Measurements from ENCODE around the gene SLC1A4.

DNA sequence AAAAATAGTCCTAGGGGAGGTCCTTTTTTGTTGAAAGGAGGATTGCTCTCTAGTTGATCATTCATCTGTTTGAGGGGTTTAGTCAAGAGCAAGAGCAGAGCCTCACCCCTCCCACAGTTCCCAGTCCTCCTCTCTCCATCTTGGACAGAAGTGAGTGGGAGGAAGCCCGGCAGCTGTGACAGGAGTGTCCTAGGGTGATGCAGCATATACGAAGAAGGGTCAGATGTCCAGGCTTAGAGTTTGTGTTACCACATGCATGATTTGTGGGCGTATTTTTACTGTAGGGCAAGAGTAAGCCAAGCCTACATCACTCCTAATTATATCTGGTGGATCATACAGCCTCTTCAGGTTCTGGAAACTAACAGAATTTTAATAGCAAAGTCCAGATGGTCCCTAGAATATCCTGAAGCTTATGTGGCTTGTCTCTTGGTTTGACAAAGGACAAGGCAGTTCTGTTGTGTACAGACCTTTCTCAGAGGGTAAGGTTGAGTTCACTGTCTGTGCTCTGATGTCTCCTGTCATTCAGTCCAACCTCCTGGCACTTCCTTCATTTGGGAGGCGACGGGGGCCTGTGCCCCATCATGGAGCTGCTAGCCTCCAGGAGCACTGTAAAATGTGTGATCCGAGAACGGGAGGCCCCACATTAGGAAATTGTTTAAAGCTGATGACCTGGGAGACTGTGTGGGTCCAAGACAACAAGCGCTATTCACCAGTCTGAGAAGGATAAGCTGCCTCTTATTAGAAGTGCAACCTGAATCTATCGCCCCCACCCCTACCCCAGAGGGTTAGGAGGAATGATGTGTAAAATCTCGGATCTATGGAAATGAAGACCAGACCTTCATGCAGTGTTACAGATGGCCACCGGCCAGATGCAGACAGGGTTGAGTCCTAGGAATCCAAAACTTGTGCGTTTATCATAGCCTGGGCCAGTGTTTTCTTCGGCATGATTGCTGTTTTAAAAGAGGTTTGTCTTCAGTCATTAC lies 73.9 kb downstream of the SLC1A4 start:
- TF ChIP-seq EP300 (IDR thresholded peaks at IDR 0.05; ENCODE audit: borderline replicate concordance in 1 of 2, low read depth in 1 of 2, low read length in 1 of 2) (no peak), POLR2AphosphoS5 (IDR thresholded peaks at IDR 0.05; ENCODE audit: low read depth, low read length) (no peak), SMC3 (IDR thresholded peaks at IDR 0.05; ENCODE audit: low read depth, low read length) (no peak), ELF1 (IDR thresholded peaks at IDR 0.05) (no peak), JUND (IDR thresholded peaks at IDR 0.05) (no peak), FOXM1 (IDR thresholded peaks at IDR 0.05; ENCODE audit: low read depth) (no peak)
- TF ChIP-seq, protein P1, sequence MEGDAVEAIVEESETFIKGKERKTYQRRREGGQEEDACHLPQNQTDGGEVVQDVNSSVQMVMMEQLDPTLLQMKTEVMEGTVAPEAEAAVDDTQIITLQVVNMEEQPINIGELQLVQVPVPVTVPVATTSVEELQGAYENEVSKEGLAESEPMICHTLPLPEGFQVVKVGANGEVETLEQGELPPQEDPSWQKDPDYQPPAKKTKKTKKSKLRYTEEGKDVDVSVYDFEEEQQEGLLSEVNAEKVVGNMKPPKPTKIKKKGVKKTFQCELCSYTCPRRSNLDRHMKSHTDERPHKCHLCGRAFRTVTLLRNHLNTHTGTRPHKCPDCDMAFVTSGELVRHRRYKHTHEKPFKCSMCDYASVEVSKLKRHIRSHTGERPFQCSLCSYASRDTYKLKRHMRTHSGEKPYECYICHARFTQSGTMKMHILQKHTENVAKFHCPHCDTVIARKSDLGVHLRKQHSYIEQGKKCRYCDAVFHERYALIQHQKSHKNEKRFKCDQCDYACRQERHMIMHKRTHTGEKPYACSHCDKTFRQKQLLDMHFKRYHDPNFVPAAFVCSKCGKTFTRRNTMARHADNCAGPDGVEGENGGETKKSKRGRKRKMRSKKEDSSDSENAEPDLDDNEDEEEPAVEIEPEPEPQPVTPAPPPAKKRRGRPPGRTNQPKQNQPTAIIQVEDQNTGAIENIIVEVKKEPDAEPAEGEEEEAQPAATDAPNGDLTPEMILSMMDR (IDR thresholded peaks at IDR 0.05), result no peak
- TF ChIP-seq, protein P2, sequence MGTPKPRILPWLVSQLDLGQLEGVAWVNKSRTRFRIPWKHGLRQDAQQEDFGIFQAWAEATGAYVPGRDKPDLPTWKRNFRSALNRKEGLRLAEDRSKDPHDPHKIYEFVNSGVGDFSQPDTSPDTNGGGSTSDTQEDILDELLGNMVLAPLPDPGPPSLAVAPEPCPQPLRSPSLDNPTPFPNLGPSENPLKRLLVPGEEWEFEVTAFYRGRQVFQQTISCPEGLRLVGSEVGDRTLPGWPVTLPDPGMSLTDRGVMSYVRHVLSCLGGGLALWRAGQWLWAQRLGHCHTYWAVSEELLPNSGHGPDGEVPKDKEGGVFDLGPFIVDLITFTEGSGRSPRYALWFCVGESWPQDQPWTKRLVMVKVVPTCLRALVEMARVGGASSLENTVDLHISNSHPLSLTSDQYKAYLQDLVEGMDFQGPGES (IDR thresholded peaks at IDR 0.05; ENCODE audit: low read depth, low read length), result no peak
- TF ChIP-seq, protein P3, sequence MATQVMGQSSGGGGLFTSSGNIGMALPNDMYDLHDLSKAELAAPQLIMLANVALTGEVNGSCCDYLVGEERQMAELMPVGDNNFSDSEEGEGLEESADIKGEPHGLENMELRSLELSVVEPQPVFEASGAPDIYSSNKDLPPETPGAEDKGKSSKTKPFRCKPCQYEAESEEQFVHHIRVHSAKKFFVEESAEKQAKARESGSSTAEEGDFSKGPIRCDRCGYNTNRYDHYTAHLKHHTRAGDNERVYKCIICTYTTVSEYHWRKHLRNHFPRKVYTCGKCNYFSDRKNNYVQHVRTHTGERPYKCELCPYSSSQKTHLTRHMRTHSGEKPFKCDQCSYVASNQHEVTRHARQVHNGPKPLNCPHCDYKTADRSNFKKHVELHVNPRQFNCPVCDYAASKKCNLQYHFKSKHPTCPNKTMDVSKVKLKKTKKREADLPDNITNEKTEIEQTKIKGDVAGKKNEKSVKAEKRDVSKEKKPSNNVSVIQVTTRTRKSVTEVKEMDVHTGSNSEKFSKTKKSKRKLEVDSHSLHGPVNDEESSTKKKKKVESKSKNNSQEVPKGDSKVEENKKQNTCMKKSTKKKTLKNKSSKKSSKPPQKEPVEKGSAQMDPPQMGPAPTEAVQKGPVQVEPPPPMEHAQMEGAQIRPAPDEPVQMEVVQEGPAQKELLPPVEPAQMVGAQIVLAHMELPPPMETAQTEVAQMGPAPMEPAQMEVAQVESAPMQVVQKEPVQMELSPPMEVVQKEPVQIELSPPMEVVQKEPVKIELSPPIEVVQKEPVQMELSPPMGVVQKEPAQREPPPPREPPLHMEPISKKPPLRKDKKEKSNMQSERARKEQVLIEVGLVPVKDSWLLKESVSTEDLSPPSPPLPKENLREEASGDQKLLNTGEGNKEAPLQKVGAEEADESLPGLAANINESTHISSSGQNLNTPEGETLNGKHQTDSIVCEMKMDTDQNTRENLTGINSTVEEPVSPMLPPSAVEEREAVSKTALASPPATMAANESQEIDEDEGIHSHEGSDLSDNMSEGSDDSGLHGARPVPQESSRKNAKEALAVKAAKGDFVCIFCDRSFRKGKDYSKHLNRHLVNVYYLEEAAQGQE (IDR thresholded peaks at IDR 0.05; ENCODE audit: low read depth, low read length), result no peak
- TF ChIP-seq, protein P4, sequence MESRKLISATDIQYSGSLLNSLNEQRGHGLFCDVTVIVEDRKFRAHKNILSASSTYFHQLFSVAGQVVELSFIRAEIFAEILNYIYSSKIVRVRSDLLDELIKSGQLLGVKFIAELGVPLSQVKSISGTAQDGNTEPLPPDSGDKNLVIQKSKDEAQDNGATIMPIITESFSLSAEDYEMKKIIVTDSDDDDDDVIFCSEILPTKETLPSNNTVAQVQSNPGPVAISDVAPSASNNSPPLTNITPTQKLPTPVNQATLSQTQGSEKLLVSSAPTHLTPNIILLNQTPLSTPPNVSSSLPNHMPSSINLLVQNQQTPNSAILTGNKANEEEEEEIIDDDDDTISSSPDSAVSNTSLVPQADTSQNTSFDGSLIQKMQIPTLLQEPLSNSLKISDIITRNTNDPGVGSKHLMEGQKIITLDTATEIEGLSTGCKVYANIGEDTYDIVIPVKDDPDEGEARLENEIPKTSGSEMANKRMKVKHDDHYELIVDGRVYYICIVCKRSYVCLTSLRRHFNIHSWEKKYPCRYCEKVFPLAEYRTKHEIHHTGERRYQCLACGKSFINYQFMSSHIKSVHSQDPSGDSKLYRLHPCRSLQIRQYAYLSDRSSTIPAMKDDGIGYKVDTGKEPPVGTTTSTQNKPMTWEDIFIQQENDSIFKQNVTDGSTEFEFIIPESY (IDR thresholded peaks at IDR 0.05; ENCODE audit: borderline replicate concordance, low read depth), result no peak
- TF ChIP-seq, protein P5, sequence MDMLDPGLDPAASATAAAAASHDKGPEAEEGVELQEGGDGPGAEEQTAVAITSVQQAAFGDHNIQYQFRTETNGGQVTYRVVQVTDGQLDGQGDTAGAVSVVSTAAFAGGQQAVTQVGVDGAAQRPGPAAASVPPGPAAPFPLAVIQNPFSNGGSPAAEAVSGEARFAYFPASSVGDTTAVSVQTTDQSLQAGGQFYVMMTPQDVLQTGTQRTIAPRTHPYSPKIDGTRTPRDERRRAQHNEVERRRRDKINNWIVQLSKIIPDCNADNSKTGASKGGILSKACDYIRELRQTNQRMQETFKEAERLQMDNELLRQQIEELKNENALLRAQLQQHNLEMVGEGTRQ (IDR thresholded peaks at IDR 0.05; ENCODE audit: borderline replicate concordance, low read depth, low read length), result no peak
- TF ChIP-seq, protein P6, sequence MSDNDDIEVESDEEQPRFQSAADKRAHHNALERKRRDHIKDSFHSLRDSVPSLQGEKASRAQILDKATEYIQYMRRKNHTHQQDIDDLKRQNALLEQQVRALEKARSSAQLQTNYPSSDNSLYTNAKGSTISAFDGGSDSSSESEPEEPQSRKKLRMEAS (IDR thresholded peaks at IDR 0.05; ENCODE audit: low read depth), result no peak

All from SK-N-SH (cell line).